Breast epithelium (tissue), 4 donors: ENCODE measurements around the gene TIRAP. TPM values are rescaled to one million over a fixed set of nuclear protein-coding genes. Genes with fewer than 3 reads are reported as not detected.
"Not testable (repeated sequence)": the region's sequence is repeated elsewhere in the genome, so short reads cannot be mapped to it uniquely, and the experiment has no call there.

Experiments
- DNase-seq, 2 donors: peaks; one replicate each; pipeline ENCODE4 v3.0.0-alpha.2; 2019; ENCODE audit warnings: low spot score in 2 of 2
- H3K27ac ChIP-seq, 2 donors: fragments of 200-600 bp; sonication (generic) in 1 of 2; one replicate each; pipeline ENCODE4 v1.5.1; 2016 to 2019; ENCODE audit warnings: mild to moderate bottlenecking in 1 of 2
- H3K27me3 ChIP-seq, 2 donors: fragments of 200-600 bp; sonication (generic) in 1 of 2; one replicate each; pipeline versions ENCODE4 v1.5.1 to v1.6.0; 2017 to 2019; ENCODE audit warnings: control low read depth in 1 of 2, mild to moderate bottlenecking in 1 of 2
- H3K36me3 ChIP-seq: fragments of 200-600 bp; one replicate; pipeline ENCODE4 v1.5.1; 2019
- H3K4me1 ChIP-seq, 2 donors: fragments of 200-600 bp; sonication (generic); one replicate each; pipeline ENCODE4 v1.5.1; 2016 to 2019; ENCODE audit warnings: control low read depth in 1 of 2
- H3K4me3 ChIP-seq, 3 donors: fragments of 200-600 bp; sonication (generic); 1 replicate in 2 of 3; 2 replicates in 1 of 3; pipeline ENCODE4 v1.5.1; 2016 to 2019; ENCODE audit warnings: mild to moderate bottlenecking in 3 of 3, moderate library complexity in 2 of 3
- H3K9me3 ChIP-seq, 2 donors: fragments of 200-600 bp; sonication (generic) in 1 of 2; one replicate each; pipeline ENCODE4 v1.5.1; 2016 to 2019; ENCODE audit warnings: control low read depth in 1 of 2
- CTCF ChIP-seq, 3 donors: fragments of 450-650 bp; IDR thresholded peaks; one replicate each; pipeline ENCODE4 v1.5.1; 2016 to 2017; ENCODE audit warnings: antibody characterized with exemption in 3 of 3, mild to moderate bottlenecking in 3 of 3, moderate library complexity in 3 of 3
- POLR2A ChIP-seq: fragments of 450-650 bp; IDR thresholded peaks from one replicate; pipeline ENCODE4 v1.6.1; 2016; ENCODE audit warnings: antibody characterized with exemption, mild to moderate bottlenecking, moderate library complexity
- POLR2AphosphoS5 ChIP-seq, 3 donors: sonication (generic); formaldehyde crosslinking; IDR thresholded peaks; one replicate each; pipeline ENCODE4 v1.6.1; 2017; ENCODE audit warnings: antibody characterized with exemption in 3 of 3
- intact Hi-C: fragments of 100-400 bp; cut with DNase I; formaldehyde crosslinking; loops from one replicate; pipeline ENCODE4 v1.15.1; 2023; ENCODE audit warnings: low total_unique reads
- total RNA-seq, 3 donors: library from RNA; depleted of rRNA; stranded (reverse); fragments of >200 nt; gene quantifications; one replicate each; pipeline ENCODE4 v1.1.0, GENCODE V29; 2016

TIRAP gene
- 10 to 100 TPM in 2 of 3 donors, 1 to 10 TPM in 1; 8.9 to 11.1 (median 10.9) TPM for total RNA-seq

DNA sequence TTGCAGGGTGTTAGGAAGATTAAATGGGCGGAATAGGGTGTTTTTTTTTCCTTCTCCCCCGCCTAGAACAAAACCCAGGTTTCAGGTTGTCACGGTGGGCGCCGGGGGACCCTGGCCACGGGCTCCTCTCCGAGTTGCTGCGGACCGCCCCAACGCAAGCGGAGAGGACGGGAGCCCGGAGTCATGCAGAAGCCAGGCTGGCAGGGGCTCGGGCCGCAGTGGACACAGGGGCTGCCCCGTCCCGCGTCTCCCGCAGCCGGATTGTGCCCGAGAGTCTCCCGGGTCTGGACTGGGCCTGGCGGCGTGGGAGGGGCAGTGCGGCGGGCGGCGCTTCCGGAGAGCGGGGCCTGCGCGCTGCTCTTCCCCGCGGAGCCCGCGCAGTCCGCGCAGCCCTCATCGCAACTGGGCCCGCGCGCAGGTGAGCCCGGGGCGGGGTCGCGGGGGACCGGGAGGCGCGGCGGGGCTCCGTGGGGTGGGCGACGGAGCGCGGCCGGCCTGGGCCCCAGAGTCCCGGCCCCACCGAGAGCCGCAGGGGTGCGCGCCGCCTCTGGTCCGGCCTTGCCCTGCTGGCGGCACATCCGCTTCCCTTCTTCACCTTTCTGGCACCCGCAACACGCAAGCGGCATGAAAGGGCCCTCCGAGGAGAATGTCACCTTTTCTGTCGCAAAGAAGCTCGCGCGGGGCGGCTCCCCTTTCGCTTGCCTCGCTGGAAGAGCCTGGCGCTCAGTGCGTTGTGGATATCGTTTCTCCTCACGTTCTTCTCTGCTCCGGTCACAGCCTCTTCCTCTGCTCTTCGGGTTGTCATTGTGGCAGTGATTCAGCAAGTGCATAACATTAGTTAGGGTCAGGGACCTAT lies at the start of gene TIRAP:
TSS of gene TIRAP (plus strand) at position 358 of the 856 bp plus-strand sequence. CDS start 7,802 bp downstream, outside the sequence.
- H3K9me3 ChIP-seq: no peaks in the 10 kb centered on the region
- no peak for TF ChIP-seq CTCF (IDR thresholded peaks at IDR 0.05)
- TF ChIP-seq POLR2AphosphoS5 (IDR thresholded peaks at IDR 0.05): peak in 1 of 3 donors; percentile 14
- no peak for TF ChIP-seq POLR2A
- H3K36me3 ChIP-seq: no peaks in the 10 kb centered on the region
- no peaks in the 10 kb centered on the region for H3K4me1 ChIP-seq
- DNase-seq: peak; percentile 40 to 73
- peak within 1 kb of the TSS; percentile 95 to 97 for H3K27ac ChIP-seq
- peak within 1 kb of the TSS; percentile 57 to 84 (median 82) for H3K4me3 ChIP-seq
- intact Hi-C loops: no loop called here
- H3K27me3 ChIP-seq: no peaks in the 10 kb centered on the region

DNA sequence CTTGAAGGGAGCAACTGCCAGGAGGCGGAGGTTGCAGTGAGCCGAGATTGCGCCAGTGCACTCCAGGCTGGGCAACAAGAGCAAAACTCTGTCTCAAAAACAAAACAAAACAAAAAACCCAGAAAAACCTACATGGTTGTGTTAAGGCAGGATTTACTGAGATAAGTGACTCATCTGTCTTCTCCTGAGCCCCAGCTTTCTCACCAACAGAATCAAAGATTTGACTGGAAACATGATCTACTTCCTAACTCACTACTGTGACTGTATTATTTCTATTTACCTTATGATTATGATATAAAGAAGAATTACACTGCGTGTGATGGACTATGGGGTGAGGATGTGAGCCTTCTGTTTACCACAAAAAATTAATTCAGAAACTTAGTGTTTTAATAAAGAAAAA lies 49.5 kb upstream of the TIRAP start:
- intact Hi-C loops: loop anchor here (5.0 kb wide), 1 partner anchor 1461 kb away; no protein-coding TSS in a partner anchor
- H3K27me3 ChIP-seq: no peaks in the 10 kb centered on the region
- H3K4me3 ChIP-seq: no peak overlapping the region
- H3K36me3 ChIP-seq: no peaks in the 10 kb centered on the region
- H3K4me1 ChIP-seq: no peaks in the 10 kb centered on the region
- H3K9me3 ChIP-seq: no peaks in the 10 kb centered on the region
- no peak for TF ChIP-seq POLR2AphosphoS5 (IDR thresholded peaks at IDR 0.05)
- TF ChIP-seq POLR2A: no peak
- TF ChIP-seq CTCF (IDR thresholded peaks at IDR 0.05): no peak
- no peak overlapping the region for H3K27ac ChIP-seq
- DNase-seq: no peak

- H3K9me3 ChIP-seq: no peaks in the 10 kb centered on the region
- intact Hi-C loops: no loop called here
- no peak overlapping the region for H3K4me3 ChIP-seq
- TF ChIP-seq POLR2AphosphoS5 (IDR thresholded peaks at IDR 0.05): no peak
- TF ChIP-seq POLR2A: no peak
- no peak for TF ChIP-seq CTCF (IDR thresholded peaks at IDR 0.05)
- peak overlapping the region in 1 of 2 donors; percentile 5 for H3K27ac ChIP-seq
- no peaks in the 10 kb centered on the region for H3K27me3 ChIP-seq
- no peaks in the 10 kb centered on the region for H3K4me1 ChIP-seq
- no peaks in the 10 kb centered on the region for H3K36me3 ChIP-seq
- no peak for DNase-seq
These were observed 36.3 kb upstream of the TIRAP start for GRCh38 chr11:126246636-126247035.

- TF ChIP-seq POLR2A (no peak), POLR2AphosphoS5 (IDR thresholded peaks at IDR 0.05) (no peak), CTCF (IDR thresholded peaks at IDR 0.05) (no peak)
- Histone ChIP-seq H3K27me3 (no peaks in the 10 kb centered on the region), H3K4me1 (no peaks in the 10 kb centered on the region), H3K9me3 (no peaks in the 10 kb centered on the region), H3K27ac (no peak overlapping the region), H3K4me3 (no peak overlapping the region), H3K36me3 (no peaks in the 10 kb centered on the region)
- no peak for DNase-seq
- intact Hi-C loops: no loop called here
These were observed 29.6 kb upstream of the TIRAP start for GRCh38 chr11:126253265-126253664.

DNA sequence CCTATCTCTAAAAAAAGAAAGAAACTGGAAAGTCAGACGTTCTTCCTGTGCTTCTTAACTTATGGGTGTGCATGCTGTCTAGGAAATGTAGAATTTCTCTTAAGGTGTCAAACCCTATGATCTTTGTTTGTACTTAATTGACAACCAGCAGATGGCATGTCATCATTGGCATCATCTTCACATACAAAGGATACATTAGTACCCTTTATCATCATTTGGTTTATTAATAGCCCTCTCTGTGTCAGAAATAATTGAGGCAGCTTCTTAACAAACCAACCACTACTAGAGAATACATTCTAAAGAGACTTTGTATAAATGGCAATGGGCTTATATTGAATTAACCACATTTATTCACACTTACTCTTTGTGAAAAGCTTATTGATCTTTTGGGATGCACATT lies 28.1 kb upstream of the TIRAP start:
- Histone ChIP-seq H3K27me3 (no peaks in the 10 kb centered on the region), H3K36me3 (no peaks in the 10 kb centered on the region), H3K4me1 (no peaks in the 10 kb centered on the region), H3K27ac (no peak overlapping the region), H3K9me3 (no peaks in the 10 kb centered on the region), H3K4me3 (no peak overlapping the region)
- no peak for TF ChIP-seq CTCF (IDR thresholded peaks at IDR 0.05)
- TF ChIP-seq POLR2A: no peak
- no peak for TF ChIP-seq POLR2AphosphoS5 (IDR thresholded peaks at IDR 0.05)
- no peak for DNase-seq
- intact Hi-C loops: no loop called here

DNA sequence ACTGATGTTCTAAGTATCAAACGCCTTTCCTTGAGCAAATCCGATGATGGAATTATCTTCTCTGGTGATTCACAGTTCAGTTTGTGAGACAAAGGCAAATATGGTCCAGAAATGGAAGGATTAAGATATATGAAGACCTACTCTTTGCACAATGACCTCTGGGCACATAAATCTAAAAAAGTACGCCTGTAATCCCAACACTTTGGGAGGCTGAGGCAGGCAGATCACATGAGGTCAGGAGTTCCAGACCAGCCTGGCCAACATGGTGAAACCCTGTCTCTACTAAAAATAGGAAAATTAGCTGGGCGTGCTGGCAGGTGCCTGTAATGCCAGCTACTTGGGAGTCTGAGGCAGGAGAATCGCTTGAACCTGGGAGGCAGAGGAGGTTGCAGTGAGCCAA lies 27.4 kb upstream of the TIRAP start:
- H3K4me1 ChIP-seq, H3K27ac ChIP-seq, DNase-seq, H3K27me3 ChIP-seq, H3K4me3 ChIP-seq, H3K9me3 ChIP-seq, H3K36me3 ChIP-seq, intact Hi-C loops: not testable (repeated sequence)
